Pancreas (tissue), 10 donors: ENCODE results near the gene RNF34. TPM values are rescaled to one million over a fixed set of nuclear protein-coding genes. Genes with fewer than 3 reads are reported as not detected.
A peak's percentile ranks its signal among the peaks of the same experiment; 100 is the strongest.

Experiments used
- ATAC-seq, 4 donors: fragments of 200-7000 bp; cut with Tn5 transposase; one replicate each; pipeline versions ENCODE4 v1.8.0 to v1.9.1; 2020; ENCODE audit warnings: mild to moderate bottlenecking in 4 of 4, moderate library complexity in 4 of 4
- DNase-seq, 6 donors: peaks; one replicate each; pipeline ENCODE4 v3.0.0-alpha.2; 2020
- FAIRE-seq: peaks from 2 replicates; lab custom pipeline; 2012; peaks lifted over from hg19 to GRCh38; lab: Jason Lieb, UNC
- H3K27ac ChIP-seq, 4 donors: fragments of 200-600 bp; sonication (generic); 1 replicate in 3 of 4; 2 replicates in 1 of 4; pipeline versions ENCODE4 v1.5.0 to v1.8.0; 2020
- H3K27me3 ChIP-seq, 4 donors: fragments of 200-600 bp; one replicate each; pipeline ENCODE4 v1.8.0; 2021
- H3K36me3 ChIP-seq, 3 donors: fragments of 200-600 bp; sonication (generic) in 1 of 3; one replicate each; pipeline versions ENCODE4 v1.5.0 to v1.8.0; 2020 to 2021
- H3K4me1 ChIP-seq, 3 donors: fragments of 200-600 bp; one replicate each; pipeline ENCODE4 v1.8.0; 2021
- H3K4me3 ChIP-seq, 4 donors: fragments of 200-600 bp; sonication (generic) in 2 of 4; one replicate each; pipeline versions ENCODE4 v1.5.0 to v1.8.0; 2020 to 2021
- H3K9me3 ChIP-seq, 4 donors: fragments of 200-600 bp; one replicate each; pipeline ENCODE4 v1.8.0; 2021
- CTCF ChIP-seq, 4 donors: fragments of 200-600 bp; sonication (generic) in 3 of 4; IDR thresholded peaks; one replicate each; pipeline versions ENCODE4 v1.5.0 to v1.8.0; 2021; ENCODE audit warnings: antibody characterized with exemption in 4 of 4
- whole genome bisulfite sequencing, 2 donors: extraction: QIAGEN DNeasy Blood & Tissue Kit; methylation state at CpG; one replicate each; pipeline ENCODE4 v1.1.7; 2013; 5-methylcytosine and 5-hydroxymethylcytosine counted together
- intact Hi-C, 3 donors: fragments of 100-400 bp; cut with DNase I; formaldehyde crosslinking; loops; one replicate each; pipeline versions ENCODE4 v1.11.1 to v1.14.2; 2022
- polyA plus RNA-seq, 2 donors: library from polyadenylated mRNA; stranded (reverse); fragments of 200-250 nt; gene quantifications; one replicate each; pipeline ENCODE4 v1.2.3, GENCODE V29; 2013
- total RNA-seq, 6 donors: library from RNA; stranded (reverse); fragmentation: NEBNext Ultra II Directional in 4 of 6; extraction: Animal tissue kit (Norgen Biotek cat#: 25700) in 4 of 6; gene quantifications; one replicate each; pipeline versions ENCODE4 v1.2.1 to v1.2.4, GENCODE V29; 2021 to 2023
- donor health status: healthy with polysubstance abuse.
- donor health status: DM: no; HTN: no; CAD: no; lungs with moderate emphysema.
- donor health status: DM: no; HTN: no; CAD: no.
- donor health status: control.
- donor health status: control.
- donor health status: Bipolar disorder and iron deficiency.
- donor health status: DM: yes; HTN: yes; CAD: no.
- donor health status: DM: no; HTN: no; CAD: no.
- donor health status: DM: no; HTN: no; CAD: no.
- donor health status: DM: yes; HTN: yes; CAD: no.

RNF34 gene
- total and polyA plus RNA-seq, 8 donors: 11.6 to 22.8 (median 14.1) TPM

- WGBS, 2 donors: 90 to 94% methylated on average over 13 of the region's 13 CpGs
- TF ChIP-seq CTCF (IDR thresholded peaks at IDR 0.05): no peak
- no peak for FAIRE-seq
- intact Hi-C loops: no loop called here
- ATAC-seq: no peak
- DNase-seq: no peak
- no peaks in the 10 kb centered on the region for H3K9me3 ChIP-seq
- H3K27ac ChIP-seq: no peak overlapping the region
- H3K36me3 ChIP-seq: peaks cover 13 to 47% (median 38%) of the 10 kb centered on the region in 3 donors
- H3K4me1 ChIP-seq: no peaks in the 10 kb centered on the region
- no peaks in the 10 kb centered on the region for H3K27me3 ChIP-seq
- no peak overlapping the region for H3K4me3 ChIP-seq
These were observed 24.0 kb downstream of the RNF34 start for GRCh38 chr12:121423682-121424623.

GRCh38 chr12:121424624-121424975 is 24.7 kb downstream of the RNF34 start:
- Histone ChIP-seq H3K27ac (no peak overlapping the region), H3K4me1 (no peaks in the 10 kb centered on the region), H3K9me3 (no peaks in the 10 kb centered on the region), H3K36me3 (peaks cover 10 to 50% (median 45%) of the 10 kb centered on the region in 3 donors), H3K27me3 (no peaks in the 10 kb centered on the region), H3K4me3 (no peak overlapping the region)
- 98 to 100% methylated on average over 1 of the region's 1 CpG for WGBS, 2 donors
- ATAC-seq (peak in 3 of 4 donors; percentile 16 to 24 (median 20)), FAIRE-seq (no peak), DNase-seq (no peak)
- intact Hi-C loops: no loop called here
- TF ChIP-seq CTCF (IDR thresholded peaks at IDR 0.05): no peak

- no peak for FAIRE-seq
- intact Hi-C loops: no loop called here
- no peak for DNase-seq
- Histone ChIP-seq H3K27ac (no peak overlapping the region), H3K36me3 (peaks cover 10 to 46% (median 43%) of the 10 kb centered on the region in 3 donors), H3K9me3 (no peaks in the 10 kb centered on the region), H3K4me1 (no peaks in the 10 kb centered on the region), H3K27me3 (no peaks in the 10 kb centered on the region), H3K4me3 (no peak overlapping the region)
- ATAC-seq: no peak
- no peak for TF ChIP-seq CTCF (IDR thresholded peaks at IDR 0.05)
- 67 to 78% methylated on average over 2 of the region's 2 CpGs for WGBS, 2 donors
These were observed 27.7 kb downstream of the RNF34 start for GRCh38 chr12:121427556-121428050.

GRCh38 chr12:121428883-121429282 is 29.0 kb downstream of the RNF34 start:
- no peak overlapping the region for H3K27ac ChIP-seq
- ATAC-seq (no peak), FAIRE-seq (no peak), DNase-seq (no peak)
- no peaks in the 10 kb centered on the region for H3K27me3 ChIP-seq
- no peaks in the 10 kb centered on the region for H3K9me3 ChIP-seq
- intact Hi-C loops: no loop called here
- no peak overlapping the region for H3K4me3 ChIP-seq
- H3K4me1 ChIP-seq: no peaks in the 10 kb centered on the region
- no peak for TF ChIP-seq CTCF (IDR thresholded peaks at IDR 0.05)
- peaks cover 5 to 41% (median 35%) of the 10 kb centered on the region in 3 donors for H3K36me3 ChIP-seq
- WGBS, 2 donors: 95 to 98% methylated on average over 6 of the region's 6 CpGs
